Liver (tissue), 2 donors: ENCODE data around the gene PARN.
"Not testable (repeated sequence)": the region's sequence is repeated elsewhere in the genome, so short reads cannot be mapped to it uniquely, and the experiment has no call there.

ENCODE experiments used
- JUND ChIP-seq, 2 donors: IDR thresholded peaks; 2 replicates each; pipeline ENCODE4 v1.6.1; 2016; ENCODE audit warnings: antibody characterized with exemption in 2 of 2
- NR2F2 ChIP-seq: IDR thresholded peaks from 2 replicates; pipeline ENCODE4 v1.6.1; 2016; ENCODE audit warnings: antibody characterized with exemption
- SP1 ChIP-seq: IDR thresholded peaks from 2 replicates; pipeline ENCODE4 v1.6.1; 2018; ENCODE audit warnings: antibody characterized with exemption, mild to moderate bottlenecking
- TAF1 ChIP-seq: conservative IDR thresholded peaks from 2 replicates; pipeline ENCODE4 v1.6.1; 2016; ENCODE audit warnings: antibody characterized with exemption, mild to moderate bottlenecking
- YY1 ChIP-seq: IDR thresholded peaks from 2 replicates; pipeline ENCODE4 v1.6.1; 2016; ENCODE audit warnings: antibody characterized with exemption, mild to moderate bottlenecking
- TF ChIP-seq, protein P1 (sequence below): IDR thresholded peaks from 2 replicates; pipeline ENCODE4 v1.6.1; 2016; ENCODE audit warnings: antibody characterized with exemption
- TF ChIP-seq, protein P2 (sequence below): IDR thresholded peaks from 2 replicates; pipeline ENCODE4 v1.6.1; 2016; ENCODE audit warnings: antibody characterized with exemption
- donor health status: healthy.

DNA sequence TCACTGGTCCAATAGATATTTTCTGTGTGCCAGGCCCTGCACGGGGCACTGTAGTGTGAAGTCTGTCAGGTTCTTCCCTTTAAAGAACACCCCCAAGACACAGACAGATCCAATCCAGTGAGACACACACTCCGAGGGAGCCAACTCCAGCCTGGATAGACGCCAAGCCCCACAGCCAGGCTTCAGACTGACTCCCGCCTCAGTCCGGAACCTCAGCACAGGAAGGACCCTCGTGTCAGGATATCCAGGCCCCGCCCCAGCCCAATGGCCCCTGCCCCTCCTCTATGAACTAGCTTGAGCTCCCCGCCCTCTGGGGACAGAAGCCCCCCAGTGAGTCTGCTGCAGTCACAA, 228.4 kb downstream of the PARN start:
- TF ChIP-seq, protein P1, sequence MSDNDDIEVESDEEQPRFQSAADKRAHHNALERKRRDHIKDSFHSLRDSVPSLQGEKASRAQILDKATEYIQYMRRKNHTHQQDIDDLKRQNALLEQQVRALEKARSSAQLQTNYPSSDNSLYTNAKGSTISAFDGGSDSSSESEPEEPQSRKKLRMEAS: not testable (repeated sequence)
- TF ChIP-seq JUND (IDR thresholded peaks at IDR 0.05); YY1; SP1; NR2F2; TAF1: not testable (repeated sequence)
- TF ChIP-seq, protein P2, sequence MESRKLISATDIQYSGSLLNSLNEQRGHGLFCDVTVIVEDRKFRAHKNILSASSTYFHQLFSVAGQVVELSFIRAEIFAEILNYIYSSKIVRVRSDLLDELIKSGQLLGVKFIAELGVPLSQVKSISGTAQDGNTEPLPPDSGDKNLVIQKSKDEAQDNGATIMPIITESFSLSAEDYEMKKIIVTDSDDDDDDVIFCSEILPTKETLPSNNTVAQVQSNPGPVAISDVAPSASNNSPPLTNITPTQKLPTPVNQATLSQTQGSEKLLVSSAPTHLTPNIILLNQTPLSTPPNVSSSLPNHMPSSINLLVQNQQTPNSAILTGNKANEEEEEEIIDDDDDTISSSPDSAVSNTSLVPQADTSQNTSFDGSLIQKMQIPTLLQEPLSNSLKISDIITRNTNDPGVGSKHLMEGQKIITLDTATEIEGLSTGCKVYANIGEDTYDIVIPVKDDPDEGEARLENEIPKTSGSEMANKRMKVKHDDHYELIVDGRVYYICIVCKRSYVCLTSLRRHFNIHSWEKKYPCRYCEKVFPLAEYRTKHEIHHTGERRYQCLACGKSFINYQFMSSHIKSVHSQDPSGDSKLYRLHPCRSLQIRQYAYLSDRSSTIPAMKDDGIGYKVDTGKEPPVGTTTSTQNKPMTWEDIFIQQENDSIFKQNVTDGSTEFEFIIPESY: not testable (repeated sequence)
